Pons (tissue), 1 donor: Measurements from ENCODE around the gene TXNRD2.
"Not testable (repeated sequence)": the region's sequence is repeated elsewhere in the genome, so short reads cannot be mapped to it uniquely, and the experiment has no call there.

Source experiments
- DNase-seq: peaks from one replicate; pipeline ENCODE4 v3.0.0-alpha.2; 2016; ENCODE audit warnings: low spot score

Gene TXNRD2

GRCh38 chr22:19923914-19924513 lies 17.6 kb downstream of the TXNRD2 start:
- DNase-seq, result no peak

- no peak for DNase-seq
These were observed 20.0 kb downstream of the TXNRD2 start for GRCh38 chr22:19921544-19922081.

GRCh38 chr22:19919701-19920363 lies 21.8 kb downstream of the TXNRD2 start:
- DNase-seq, result no peak

DNA sequence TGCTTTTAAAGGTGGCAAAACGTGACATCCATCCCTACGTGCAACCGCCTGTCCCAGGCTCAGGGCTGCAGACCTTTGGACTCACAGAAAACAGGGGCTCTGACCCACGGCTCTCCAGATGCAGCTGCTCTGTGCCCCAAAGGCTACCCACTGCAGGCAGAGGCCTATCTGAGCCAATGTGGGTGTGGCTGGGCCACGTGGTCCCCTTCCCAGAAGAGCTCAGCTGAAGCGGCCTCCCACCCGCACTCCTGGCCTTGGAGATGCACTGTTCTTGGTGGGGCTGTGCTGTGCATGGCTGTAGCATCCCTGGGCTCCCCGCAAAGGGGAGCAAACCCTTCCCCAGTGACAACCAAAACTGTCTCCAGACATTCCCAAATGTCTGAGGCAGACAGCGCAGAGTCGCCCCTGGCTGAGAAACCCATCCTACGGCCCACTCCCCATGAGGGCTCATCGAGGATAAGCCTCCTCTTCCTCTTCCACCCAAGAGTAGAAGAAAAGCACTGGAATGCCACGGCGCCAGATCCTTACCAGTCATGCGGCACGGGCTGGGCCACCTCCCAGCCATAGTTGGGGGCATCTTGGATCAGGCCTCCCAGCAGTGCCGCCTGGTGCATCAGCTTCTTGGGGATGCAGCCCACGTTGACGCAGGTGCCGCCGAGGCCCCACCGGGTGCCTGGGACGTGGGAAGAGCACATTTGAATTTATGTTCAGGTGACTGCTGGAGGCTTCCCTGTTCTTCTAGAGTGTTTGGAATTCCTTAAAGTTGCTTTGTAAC lies 23.1 kb downstream of the TXNRD2 start:
- no peak for DNase-seq

DNA sequence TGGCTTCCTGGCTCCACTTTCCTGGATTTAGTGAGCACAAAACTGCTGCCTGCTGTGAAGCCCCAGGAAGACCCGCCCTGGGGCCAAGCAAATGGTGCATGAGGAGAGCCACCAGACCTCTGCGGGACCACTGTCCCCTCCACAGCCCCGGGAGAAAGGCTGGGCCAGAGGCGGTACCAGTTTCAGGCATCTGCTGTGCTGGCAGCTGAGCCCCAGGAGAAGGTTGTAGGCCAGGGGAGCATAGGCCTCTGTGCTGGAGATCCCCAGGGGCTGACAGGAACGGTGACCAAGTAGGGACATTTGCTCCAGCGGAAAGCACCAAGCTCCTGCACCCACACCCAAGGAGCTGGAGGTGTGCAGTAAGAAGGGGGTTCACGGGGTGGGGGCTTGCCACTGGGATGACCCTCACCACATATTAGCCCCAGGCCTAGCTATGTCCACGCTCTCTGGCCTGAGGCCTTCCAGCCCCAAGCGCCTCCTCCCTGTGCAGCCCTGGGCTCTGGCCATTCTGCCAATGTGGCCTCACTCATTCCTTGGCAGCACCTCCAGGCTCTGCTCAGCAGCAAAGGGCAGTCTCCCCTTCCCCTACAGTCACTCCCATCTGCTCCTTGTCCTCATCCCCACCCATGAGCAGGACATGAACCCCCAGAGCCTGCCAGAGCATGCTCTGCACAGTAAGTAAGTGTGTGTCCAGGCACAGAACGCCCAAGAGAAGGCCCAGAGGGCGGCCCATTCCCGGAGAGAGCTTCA lies 24.1 kb downstream of the TXNRD2 start:
- no peak for DNase-seq

DNA sequence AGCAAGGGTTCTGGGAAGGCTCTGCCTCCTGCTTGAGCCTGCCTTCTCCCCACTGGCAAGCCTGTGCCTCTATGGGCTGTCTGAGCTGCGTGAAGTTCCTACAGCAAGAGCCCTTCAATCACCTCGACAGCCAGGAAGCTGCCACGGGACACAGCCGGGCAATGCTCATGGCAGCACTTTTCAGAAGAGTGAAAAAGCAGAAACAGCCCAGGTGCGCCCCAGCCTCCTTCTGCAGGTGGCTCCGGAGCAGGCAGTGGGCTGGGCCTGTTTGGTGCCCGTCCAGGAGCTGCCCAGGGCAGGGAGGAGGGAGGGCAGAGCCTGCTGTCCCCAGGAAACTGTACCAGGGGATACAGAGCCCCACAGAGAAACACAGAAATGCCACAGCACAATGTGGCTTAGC lies 24.7 kb downstream of the TXNRD2 start:
- no peak for DNase-seq

GRCh38 chr22:19916006-19916405 lies 25.6 kb downstream of the TXNRD2 start:
- DNase-seq, result no peak

- DNase-seq, result no peak
These were observed 26.2 kb downstream of the TXNRD2 start for GRCh38 chr22:19915287-19915954.

GRCh38 chr22:19914201-19914943 lies 27.2 kb downstream of the TXNRD2 start:
- no peak for DNase-seq

GRCh38 chr22:19913337-19913936 lies 28.2 kb downstream of the TXNRD2 start:
- no peak for DNase-seq

DNA sequence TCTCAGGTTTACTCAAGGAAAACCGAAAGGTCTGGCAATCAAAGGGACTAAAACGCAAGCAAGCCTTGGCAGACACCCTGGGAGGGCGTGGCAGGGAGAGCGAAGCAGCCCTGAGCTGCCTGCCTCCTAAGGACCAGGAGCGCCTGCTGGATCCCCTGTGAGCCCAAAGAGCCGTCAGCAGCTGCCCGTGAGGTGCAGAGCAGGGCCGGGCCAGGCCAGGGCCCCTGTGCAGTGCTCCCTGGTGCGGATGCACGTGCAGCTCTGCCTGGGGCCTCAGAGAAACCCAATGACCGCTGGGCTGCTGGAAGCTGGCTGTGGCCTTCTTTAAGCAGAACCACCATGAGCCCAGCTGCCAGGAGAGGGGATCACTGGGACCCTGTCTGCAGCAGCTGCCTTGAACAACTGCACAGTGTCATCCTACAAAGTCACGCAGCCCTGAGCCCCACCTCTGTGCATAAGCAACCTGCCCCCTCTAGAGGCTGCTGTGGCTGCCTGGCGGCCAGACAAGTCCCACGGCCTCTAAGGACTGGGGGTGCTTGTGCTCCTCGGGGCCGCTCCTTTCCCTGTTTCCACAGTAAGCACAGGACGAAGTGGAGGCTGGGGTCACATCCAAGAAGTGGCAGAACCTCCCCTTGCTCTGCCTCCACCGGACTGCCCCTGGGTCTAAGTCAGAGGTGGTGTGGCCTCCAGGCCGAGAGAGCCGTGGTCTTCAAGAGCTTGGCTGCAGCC lies 29.2 kb downstream of the TXNRD2 start:
- no peak for DNase-seq

DNA sequence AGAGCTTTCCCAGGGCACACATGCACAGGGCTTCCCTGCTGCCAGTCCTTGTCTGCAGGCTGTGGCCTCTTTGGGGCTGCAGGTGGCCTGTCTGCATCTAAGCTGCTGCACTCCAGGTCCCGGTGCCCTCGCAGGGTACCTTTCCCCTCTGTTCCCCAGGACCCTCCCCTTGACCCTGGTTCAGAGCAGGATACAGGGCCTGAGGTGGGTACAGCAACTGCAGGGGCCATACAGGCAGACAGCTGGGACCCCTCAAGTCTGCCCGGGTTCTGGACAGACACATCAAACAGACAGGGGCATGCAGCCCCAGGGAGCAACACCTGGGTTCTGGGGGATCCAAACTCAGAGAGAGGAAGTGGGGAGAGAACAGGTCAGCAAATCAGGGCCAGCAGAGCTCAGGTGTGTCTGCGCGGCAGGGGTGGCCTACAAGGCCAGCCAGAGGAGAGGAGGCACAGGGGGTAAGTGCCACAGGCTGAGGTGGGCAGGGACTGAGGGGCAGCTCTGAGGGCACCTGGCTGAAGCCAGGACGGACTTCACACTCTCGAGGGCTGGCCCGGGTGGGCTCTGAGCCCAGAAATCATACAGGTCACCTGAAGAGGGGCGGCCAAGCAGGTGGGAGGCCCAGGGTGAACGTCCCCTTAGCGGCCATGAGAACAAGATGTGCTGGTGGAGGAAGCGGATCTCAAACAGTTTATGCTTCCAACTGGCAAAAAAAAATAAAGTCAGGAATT lies 29.9 kb downstream of the TXNRD2 start:
- no peak for DNase-seq

DNA sequence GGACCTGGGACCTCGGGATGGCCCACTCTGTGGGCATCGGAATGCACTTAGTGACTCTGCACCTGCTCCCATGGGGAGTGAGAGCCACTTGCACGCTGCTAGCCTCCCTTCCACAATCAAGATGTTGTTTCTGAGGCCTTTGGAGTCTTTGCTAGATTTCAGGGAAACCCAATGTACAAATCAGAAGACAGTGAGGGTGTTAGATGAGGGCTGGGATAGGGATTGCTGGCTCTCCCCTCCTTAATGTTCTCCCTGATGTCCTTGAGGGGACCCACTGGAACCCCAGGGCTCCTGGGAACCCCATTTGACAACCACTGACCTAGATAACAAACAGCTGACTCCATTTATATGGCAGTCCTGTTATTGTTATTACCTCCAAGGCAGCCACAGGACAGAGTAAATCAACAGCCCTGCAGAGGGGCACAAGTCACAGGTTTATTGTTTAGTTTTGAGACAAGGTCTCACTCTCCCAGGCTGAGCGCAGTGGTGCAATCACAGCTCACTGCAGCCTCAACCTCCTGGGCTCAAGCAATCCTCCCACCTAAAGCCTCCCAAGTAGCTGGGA lies 31.4 kb downstream of the TXNRD2 start:
- DNase-seq, result no peak

DNA sequence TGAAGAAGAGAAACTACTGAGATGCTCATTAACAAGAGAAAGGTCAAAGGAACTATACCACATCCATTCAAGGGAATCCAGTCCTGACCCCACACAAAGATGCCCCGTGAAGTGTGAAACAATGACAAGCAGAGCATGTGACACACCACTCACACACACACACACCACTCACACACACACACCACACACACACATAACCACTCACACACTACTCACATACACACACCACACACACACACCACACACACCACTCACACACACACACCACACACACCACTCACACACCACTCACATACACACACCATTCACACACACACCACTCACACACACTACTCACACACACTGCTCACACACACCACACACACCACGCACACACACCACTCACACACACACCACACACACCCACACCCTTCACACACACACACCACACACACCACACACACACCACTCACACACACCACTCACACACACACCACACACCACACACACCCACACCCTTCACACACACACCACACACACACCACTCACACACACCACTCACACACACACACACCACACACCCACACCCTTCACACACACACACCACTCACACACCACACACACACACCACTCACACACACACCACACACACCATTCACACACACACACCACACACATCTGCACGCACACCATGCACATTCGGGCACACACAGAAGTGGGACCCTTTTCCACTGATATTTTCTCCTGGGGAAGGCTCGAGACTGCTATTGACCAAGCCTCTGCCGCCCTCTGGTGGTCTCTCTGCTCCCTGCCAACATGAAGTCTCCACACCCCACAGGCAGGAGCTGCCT lies 32.1 kb downstream of the TXNRD2 start:
- DNase-seq, result peak; percentile 71

GRCh38 chr22:19907902-19908301 lies 33.7 kb downstream of the TXNRD2 start:
- not testable (repeated sequence) for DNase-seq

GRCh38 chr22:19906864-19907263 lies 34.8 kb downstream of the TXNRD2 start:
- not testable (repeated sequence) for DNase-seq

DNA sequence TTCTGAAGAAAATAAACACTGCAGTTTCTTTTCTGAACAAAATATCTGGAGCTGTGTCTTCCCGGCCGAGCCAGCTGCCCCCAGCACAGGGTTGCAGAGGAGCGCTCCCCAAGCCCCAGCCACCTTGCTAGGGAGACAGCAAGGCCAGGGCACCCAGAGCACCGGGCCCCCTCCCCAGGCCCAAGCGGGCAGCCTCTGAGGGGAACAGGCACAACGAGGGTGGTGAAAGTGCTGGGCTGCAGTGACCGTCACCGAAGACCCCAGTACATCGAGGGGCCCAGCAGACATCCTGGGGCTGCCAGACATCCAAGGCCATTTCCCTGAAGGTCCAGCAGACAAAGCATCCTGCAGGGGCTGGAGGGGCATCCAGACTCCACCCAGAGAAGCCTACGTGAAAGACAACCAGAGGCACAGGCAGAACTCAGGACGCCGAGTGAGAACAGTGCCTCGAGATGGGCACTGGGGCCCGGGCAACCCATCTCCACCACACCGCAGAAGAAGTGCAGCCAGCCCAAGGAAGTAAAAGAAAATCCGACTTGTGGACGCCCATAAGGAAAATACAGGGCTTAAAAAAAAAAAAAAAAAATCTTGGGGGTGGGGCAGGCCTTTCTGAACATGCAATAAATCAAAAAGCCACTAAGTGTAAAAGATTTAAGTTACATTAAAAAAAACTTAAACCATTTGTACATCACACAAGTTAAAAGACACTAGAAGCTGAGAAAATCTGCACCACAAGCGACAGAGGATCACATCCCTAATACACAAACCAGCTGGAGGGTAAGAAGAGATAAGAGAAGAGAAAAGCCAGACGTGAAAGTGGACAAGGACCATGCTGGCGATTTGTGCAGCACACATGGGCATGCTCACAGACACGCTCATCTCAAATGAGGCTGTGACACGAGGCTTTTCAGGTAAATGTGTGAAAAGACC lies 36.0 kb downstream of the TXNRD2 start:
- DNase-seq, result no peak
